DOHH2 (cell line): Measurements from ENCODE around the gene SCO1.

Source experiments
- H3F3A ChIP-seq: fragments of 200-600 bp; sonication (generic), shearing (Covaris generic); 2 replicates; pipeline ENCODE4 v1.6.0; 2016; ENCODE audit warnings: antibody characterized with exemption, mild to moderate bottlenecking; ENCODE audit not compliant: control insufficient read depth, insufficient read depth
- H3K27ac ChIP-seq: fragments of 200-600 bp; sonication (generic); 2 replicates; pipeline ENCODE4 v1.5.1; 2014; ENCODE audit warnings: low read depth, mild to moderate bottlenecking, low read length, moderate library complexity
- H3K27me3 ChIP-seq: fragments of 200-600 bp; sonication (generic); 2 replicates; pipeline ENCODE4 v1.6.1; 2014; ENCODE audit warnings: mild to moderate bottlenecking, low read length, mixed read lengths; ENCODE audit not compliant: control insufficient read depth
- H3K36me3 ChIP-seq: fragments of 200-600 bp; sonication (generic); 2 replicates; pipeline ENCODE4 v1.6.1; 2014; ENCODE audit warnings: mild to moderate bottlenecking, low read length, moderate library complexity, mixed read lengths; ENCODE audit not compliant: control insufficient read depth
- H3K4me1 ChIP-seq: fragments of 200-600 bp; sonication (generic); 2 replicates; pipeline ENCODE4 v1.6.1; 2014; ENCODE audit warnings: mild to moderate bottlenecking, low read length, mixed read lengths; ENCODE audit not compliant: control insufficient read depth
- H3K4me2 ChIP-seq: fragments of 200-600 bp; sonication (generic); 2 replicates; pipeline ENCODE4 v1.6.0; 2014; ENCODE audit warnings: mild to moderate bottlenecking, low read length, moderate library complexity
- H3K4me3 ChIP-seq: fragments of 200-600 bp; sonication (generic); 2 replicates; pipeline ENCODE4 v1.5.1; 2014; ENCODE audit warnings: mild to moderate bottlenecking, low read length, mixed read lengths
- H3K79me2 ChIP-seq: fragments of 200-600 bp; sonication (generic); 2 replicates; pipeline ENCODE4 v1.6.1; 2014; ENCODE audit warnings: mild to moderate bottlenecking, low read length, mixed read lengths; ENCODE audit not compliant: control insufficient read depth
- H3K9me2 ChIP-seq: fragments of 200-600 bp; sonication (generic); replicated peaks from 2 replicates; pipeline ENCODE4 v1.6.1; 2014; ENCODE audit warnings: mild to moderate bottlenecking, low read length, mixed read lengths; ENCODE audit not compliant: control insufficient read depth
- H3K9me3 ChIP-seq: fragments of 200-600 bp; sonication (generic); 2 replicates; pipeline ENCODE4 v1.6.1; 2014; ENCODE audit warnings: antibody characterized with exemption, low read length, mixed read lengths; ENCODE audit not compliant: control insufficient read depth, insufficient read depth
- H4K20me1 ChIP-seq: fragments of 200-600 bp; sonication (generic); 2 replicates; pipeline ENCODE4 v1.6.0; 2014; ENCODE audit warnings: low read depth, mild to moderate bottlenecking, antibody characterized with exemption, low read length, moderate library complexity; ENCODE audit not compliant: control insufficient read depth, insufficient read depth
- EZH2phosphoT487 ChIP-seq: fragments of 200-600 bp; sonication (generic); IDR thresholded peaks from 2 replicates; pipeline ENCODE4 v1.6.1; 2017; ENCODE audit warnings: borderline replicate concordance, mild to moderate bottlenecking, antibody characterized with exemption, low read length, moderate library complexity, mixed read lengths
- TF ChIP-seq, protein P1 (sequence below): fragments of 200-600 bp; sonication (generic); IDR thresholded peaks from one replicate; pipeline ENCODE4 v1.5.1; 2014; ENCODE audit warnings: antibody characterized with exemption, mild to moderate bottlenecking, low read depth, low read length; ENCODE audit not compliant: poor library complexity, severe bottlenecking

Gene SCO1

DNA sequence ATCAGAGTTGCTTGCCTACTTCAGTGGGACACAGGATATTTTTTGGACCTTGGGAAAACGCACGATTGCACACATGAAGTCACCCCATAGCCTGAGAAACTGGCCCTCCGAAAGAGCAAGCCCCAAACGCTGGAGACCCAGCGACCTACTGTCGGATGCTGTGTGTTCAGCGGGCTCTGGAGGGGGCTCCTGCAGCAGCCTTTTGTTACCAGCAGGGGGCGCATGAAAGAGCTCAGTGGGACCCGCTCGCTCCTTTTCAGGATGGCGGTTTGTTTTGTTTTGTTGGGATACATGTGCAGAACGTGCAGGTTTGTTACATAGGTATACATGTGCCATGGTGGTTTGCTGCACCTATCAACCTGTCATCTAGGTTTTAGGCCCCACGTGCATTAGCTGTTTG lies 68.6 kb downstream of the SCO1 start:
- Histone ChIP-seq H3K4me2 (no peak overlapping the region), H3K4me1 (peaks cover 6% of the 10 kb centered on the region), H3K4me3 (no peak overlapping the region), H3K9me3 (no peaks in the 10 kb centered on the region), H3F3A (no peaks in the 10 kb centered on the region), H4K20me1 (no peaks in the 10 kb centered on the region), H3K79me2 (no peaks in the 10 kb centered on the region), H3K36me3 (no peaks in the 10 kb centered on the region), H3K9me2 (no peaks in the 10 kb centered on the region), H3K27me3 (no peaks in the 10 kb centered on the region), H3K27ac (no peak overlapping the region)
- TF ChIP-seq, protein P1, sequence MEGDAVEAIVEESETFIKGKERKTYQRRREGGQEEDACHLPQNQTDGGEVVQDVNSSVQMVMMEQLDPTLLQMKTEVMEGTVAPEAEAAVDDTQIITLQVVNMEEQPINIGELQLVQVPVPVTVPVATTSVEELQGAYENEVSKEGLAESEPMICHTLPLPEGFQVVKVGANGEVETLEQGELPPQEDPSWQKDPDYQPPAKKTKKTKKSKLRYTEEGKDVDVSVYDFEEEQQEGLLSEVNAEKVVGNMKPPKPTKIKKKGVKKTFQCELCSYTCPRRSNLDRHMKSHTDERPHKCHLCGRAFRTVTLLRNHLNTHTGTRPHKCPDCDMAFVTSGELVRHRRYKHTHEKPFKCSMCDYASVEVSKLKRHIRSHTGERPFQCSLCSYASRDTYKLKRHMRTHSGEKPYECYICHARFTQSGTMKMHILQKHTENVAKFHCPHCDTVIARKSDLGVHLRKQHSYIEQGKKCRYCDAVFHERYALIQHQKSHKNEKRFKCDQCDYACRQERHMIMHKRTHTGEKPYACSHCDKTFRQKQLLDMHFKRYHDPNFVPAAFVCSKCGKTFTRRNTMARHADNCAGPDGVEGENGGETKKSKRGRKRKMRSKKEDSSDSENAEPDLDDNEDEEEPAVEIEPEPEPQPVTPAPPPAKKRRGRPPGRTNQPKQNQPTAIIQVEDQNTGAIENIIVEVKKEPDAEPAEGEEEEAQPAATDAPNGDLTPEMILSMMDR: peak; percentile 61
- TF ChIP-seq EZH2phosphoT487: no peak

DNA sequence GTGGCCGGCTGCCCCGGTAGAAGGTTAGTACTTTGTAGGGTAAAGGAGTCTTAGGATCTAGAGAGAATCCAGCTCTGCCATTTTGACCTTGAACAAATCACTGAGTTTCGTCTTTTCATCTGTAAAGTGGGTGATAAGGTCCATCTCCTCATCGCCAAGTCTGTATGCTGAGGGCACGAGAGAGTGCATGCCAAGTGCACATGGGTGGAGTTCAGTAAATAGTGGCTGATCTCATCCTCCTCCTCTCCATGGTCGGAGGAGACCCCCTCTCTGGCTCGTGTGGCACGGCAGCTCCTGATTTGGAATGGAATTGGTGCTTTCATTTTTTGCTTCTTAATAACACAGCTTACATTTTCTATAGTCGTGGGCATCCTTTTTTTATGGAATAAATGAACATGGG lies 70.9 kb downstream of the SCO1 start:
- no peaks in the 10 kb centered on the region for H3K36me3 ChIP-seq
- H3K4me1 ChIP-seq: peaks cover 5% of the 10 kb centered on the region
- no peaks in the 10 kb centered on the region for H3K9me3 ChIP-seq
- H3K27ac ChIP-seq: no peak overlapping the region
- H4K20me1 ChIP-seq: no peaks in the 10 kb centered on the region
- H3K4me2 ChIP-seq: no peak overlapping the region
- no peak overlapping the region for H3K4me3 ChIP-seq
- no peaks in the 10 kb centered on the region for H3K9me2 ChIP-seq
- no peaks in the 10 kb centered on the region for H3F3A ChIP-seq
- H3K79me2 ChIP-seq: no peaks in the 10 kb centered on the region
- H3K27me3 ChIP-seq: no peaks in the 10 kb centered on the region
- TF ChIP-seq, protein P1: no peak
- TF ChIP-seq EZH2phosphoT487: no peak

DNA sequence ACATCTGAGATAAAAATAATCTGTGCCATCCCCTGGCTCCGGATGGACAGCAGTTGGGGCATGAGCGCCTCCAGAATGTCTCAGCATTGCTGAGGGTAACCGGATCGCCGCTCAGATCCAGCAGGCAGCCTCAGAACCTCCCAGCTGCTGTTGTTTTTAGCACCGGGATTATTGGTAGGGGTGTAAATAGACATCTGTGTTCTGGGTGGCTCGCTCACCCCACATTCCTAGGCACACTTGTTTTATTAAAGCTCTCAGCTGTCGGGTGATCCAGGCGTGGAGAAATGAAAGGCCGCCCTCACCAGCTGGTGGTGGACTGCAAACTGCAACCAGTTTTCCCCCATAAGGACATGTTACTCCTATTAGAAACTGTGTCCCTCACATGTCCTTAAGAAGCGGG lies 72.4 kb downstream of the SCO1 start:
- Histone ChIP-seq H4K20me1 (no peaks in the 10 kb centered on the region), H3K4me2 (no peak overlapping the region), H3K9me2 (no peaks in the 10 kb centered on the region), H3K79me2 (no peaks in the 10 kb centered on the region), H3K4me3 (no peak overlapping the region), H3K4me1 (peaks cover 5% of the 10 kb centered on the region), H3K36me3 (no peaks in the 10 kb centered on the region), H3K9me3 (no peaks in the 10 kb centered on the region), H3F3A (no peaks in the 10 kb centered on the region), H3K27ac (no peak overlapping the region), H3K27me3 (no peaks in the 10 kb centered on the region)
- TF ChIP-seq, protein P1: no peak
- no peak for TF ChIP-seq EZH2phosphoT487
